ENCODE results near the gene PNPLA8.

The PNPLA8 gene

DNA sequence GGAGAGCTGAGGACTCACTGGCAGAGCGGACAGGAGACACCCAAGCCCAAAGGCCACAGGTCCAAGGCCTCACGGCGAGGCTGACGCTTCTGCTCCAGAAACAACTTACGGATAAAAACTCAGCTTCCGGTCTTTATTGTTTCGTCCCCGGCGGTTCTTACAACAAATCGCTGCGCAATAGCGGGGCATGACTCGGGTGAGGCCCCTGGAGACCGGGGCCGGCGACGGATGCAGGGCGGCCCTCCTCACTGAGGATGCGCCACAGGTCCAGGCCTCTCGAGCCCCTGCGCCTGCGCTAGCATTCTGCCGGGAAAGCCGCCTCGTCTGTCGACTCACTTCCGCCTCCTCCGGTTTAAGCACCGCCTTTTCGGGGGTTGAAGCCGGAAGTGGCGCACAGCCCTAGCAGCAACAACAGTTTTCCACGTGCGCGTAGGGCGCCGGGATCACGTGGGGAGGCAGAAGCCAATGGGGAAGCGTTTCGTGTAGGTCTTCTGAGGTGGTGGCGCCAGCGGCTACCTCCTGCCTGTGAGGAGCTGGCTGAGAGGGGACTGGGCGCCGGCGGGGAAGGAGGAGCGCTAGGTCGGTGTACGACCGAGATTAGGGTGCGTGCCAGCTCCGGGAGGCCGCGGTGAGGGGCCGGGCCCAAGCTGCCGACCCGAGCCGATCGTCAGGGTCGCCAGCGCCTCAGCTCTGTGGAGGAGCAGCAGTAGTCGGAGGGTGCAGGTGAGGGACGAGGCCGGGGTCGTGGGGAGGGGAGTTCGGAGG is 43.6 kb upstream of the PNPLA8 start, which contains the start of the genes DNAJB9 and THAP5 (continued):
- TF ChIP-seq, protein P1, sequence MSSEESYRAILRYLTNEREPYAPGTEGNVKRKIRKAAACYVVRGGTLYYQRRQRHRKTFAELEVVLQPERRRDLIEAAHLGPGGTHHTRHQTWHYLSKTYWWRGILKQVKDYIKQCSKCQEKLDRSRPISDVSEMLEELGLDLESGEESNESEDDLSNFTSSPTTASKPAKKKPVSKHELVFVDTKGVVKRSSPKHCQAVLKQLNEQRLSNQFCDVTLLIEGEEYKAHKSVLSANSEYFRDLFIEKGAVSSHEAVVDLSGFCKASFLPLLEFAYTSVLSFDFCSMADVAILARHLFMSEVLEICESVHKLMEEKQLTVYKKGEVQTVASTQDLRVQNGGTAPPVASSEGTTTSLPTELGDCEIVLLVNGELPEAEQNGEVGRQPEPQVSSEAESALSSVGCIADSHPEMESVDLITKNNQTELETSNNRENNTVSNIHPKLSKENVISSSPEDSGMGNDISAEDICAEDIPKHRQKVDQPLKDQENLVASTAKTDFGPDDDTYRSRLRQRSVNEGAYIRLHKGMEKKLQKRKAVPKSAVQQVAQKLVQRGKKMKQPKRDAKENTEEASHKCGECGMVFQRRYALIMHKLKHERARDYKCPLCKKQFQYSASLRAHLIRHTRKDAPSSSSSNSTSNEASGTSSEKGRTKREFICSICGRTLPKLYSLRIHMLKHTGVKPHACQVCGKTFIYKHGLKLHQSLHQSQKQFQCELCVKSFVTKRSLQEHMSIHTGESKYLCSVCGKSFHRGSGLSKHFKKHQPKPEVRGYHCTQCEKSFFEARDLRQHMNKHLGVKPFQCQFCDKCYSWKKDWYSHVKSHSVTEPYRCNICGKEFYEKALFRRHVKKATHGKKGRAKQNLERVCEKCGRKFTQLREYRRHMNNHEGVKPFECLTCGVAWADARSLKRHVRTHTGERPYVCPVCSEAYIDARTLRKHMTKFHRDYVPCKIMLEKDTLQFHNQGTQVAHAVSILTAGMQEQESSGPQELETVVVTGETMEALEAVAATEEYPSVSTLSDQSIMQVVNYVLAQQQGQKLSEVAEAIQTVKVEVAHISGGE (tag by site-specific recombination; conservative IDR thresholded peaks at IDR 0.05; ENCODE audit: low read depth): peak; percentile 85
- no peak for TF ChIP-seq ZNF19 (tag by site-specific recombination; IDR thresholded peaks at IDR 0.05; ENCODE audit: low read depth)
- TF ChIP-seq SP7 (tag by site-specific recombination; IDR thresholded peaks at IDR 0.05): peak; percentile 44

DNA sequence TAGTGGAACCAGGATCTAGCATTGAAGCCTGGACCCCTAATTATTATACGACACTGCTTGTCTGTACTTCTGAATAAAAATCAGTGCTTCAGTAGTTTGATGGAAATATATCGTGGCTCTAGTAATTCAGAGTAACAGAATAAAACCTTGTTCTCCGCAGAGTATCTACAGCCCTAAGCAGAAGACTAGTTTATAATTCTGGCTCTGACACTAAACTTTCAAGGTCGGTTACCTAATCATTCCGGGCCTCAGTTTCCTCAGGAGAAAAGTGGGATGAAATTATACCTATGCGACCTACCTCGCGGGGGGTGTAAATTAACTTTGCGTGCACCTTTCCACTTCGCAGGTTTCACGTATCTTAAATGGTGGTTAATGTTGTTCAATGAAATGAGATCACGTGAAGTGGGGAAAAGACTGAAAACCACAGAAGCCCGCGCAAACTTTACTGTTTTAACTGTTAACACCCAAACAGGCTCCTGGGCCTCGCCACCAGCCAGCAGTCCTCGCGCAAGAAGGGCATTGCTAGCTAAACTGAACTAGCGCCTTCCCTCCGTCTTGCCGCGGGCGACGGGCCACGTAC is 43.0 kb upstream of the PNPLA8 start:
- TF ChIP-seq, protein P2, sequence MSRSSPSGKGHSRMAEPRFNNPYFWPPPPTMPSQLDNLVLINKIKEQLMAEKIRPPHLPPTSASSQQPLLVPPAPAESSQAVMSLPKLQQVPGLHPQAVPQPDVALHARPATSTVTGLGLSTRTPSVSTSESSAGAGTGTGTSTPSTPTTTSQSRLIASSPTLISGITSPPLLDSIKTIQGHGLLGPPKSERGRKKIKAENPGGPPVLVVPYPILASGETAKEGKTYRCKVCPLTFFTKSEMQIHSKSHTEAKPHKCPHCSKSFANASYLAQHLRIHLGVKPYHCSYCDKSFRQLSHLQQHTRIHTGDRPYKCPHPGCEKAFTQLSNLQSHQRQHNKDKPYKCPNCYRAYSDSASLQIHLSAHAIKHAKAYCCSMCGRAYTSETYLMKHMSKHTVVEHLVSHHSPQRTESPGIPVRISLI (tag by site-specific recombination; IDR thresholded peaks at IDR 0.05): 0 out of 2 replicates have a peak, but pooled peaks have one; percentile 36
- peak; percentile 67 for TF ChIP-seq ZNF366 (tag by site-specific recombination; conservative IDR thresholded peaks at IDR 0.05)
- 0 out of 2 replicates have a peak, but pooled peaks have one; percentile 24 for TF ChIP-seq YY1 (tag by site-specific recombination; IDR thresholded peaks at IDR 0.05)
- TF ChIP-seq, protein P3, sequence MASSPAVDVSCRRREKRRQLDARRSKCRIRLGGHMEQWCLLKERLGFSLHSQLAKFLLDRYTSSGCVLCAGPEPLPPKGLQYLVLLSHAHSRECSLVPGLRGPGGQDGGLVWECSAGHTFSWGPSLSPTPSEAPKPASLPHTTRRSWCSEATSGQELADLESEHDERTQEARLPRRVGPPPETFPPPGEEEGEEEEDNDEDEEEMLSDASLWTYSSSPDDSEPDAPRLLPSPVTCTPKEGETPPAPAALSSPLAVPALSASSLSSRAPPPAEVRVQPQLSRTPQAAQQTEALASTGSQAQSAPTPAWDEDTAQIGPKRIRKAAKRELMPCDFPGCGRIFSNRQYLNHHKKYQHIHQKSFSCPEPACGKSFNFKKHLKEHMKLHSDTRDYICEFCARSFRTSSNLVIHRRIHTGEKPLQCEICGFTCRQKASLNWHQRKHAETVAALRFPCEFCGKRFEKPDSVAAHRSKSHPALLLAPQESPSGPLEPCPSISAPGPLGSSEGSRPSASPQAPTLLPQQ (tag by site-specific recombination; IDR thresholded peaks at IDR 0.05): peak; percentile 34; the same call in 1 of the 2 replicates
- TF ChIP-seq, protein P4, sequence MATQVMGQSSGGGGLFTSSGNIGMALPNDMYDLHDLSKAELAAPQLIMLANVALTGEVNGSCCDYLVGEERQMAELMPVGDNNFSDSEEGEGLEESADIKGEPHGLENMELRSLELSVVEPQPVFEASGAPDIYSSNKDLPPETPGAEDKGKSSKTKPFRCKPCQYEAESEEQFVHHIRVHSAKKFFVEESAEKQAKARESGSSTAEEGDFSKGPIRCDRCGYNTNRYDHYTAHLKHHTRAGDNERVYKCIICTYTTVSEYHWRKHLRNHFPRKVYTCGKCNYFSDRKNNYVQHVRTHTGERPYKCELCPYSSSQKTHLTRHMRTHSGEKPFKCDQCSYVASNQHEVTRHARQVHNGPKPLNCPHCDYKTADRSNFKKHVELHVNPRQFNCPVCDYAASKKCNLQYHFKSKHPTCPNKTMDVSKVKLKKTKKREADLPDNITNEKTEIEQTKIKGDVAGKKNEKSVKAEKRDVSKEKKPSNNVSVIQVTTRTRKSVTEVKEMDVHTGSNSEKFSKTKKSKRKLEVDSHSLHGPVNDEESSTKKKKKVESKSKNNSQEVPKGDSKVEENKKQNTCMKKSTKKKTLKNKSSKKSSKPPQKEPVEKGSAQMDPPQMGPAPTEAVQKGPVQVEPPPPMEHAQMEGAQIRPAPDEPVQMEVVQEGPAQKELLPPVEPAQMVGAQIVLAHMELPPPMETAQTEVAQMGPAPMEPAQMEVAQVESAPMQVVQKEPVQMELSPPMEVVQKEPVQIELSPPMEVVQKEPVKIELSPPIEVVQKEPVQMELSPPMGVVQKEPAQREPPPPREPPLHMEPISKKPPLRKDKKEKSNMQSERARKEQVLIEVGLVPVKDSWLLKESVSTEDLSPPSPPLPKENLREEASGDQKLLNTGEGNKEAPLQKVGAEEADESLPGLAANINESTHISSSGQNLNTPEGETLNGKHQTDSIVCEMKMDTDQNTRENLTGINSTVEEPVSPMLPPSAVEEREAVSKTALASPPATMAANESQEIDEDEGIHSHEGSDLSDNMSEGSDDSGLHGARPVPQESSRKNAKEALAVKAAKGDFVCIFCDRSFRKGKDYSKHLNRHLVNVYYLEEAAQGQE (tag by site-specific recombination; IDR thresholded peaks at IDR 0.05): 0 out of 2 replicates have a peak, but pooled peaks have one; percentile 26
- TF ChIP-seq GLIS2 (tag by site-specific recombination; IDR thresholded peaks at IDR 0.05): no peak
- TF ChIP-seq ZSCAN30 (tag by site-specific recombination; IDR thresholded peaks at IDR 0.05): 0 out of 2 replicates have a peak, but pooled peaks have one; percentile 77
- no peak for TF ChIP-seq GFI1B (tag by site-specific recombination; IDR thresholded peaks at IDR 0.05)
- TF ChIP-seq ZNF184 (tag by site-specific recombination; IDR thresholded peaks at IDR 0.05): no peak; the same call in 1 of the 2 replicates
- TF ChIP-seq ZFP37 (tag by site-specific recombination; IDR thresholded peaks at IDR 0.05): peak; percentile 84
- TF ChIP-seq ZNF843 (tag by site-specific recombination; IDR thresholded peaks at IDR 0.05): peak; percentile 13; the same call in 1 of the 2 replicates
- POLR2A ChIA-PET: interaction anchor here (1.2 to 2.0 kb wide), 6 partner anchors 8 to 43 kb away, joined by 3 to 42 read pairs (median 6); partner anchors contain the start of gene PNPLA8
- H3K4me3 ChIP-seq (ENCODE audit: low read depth, low read length): peak overlapping the region; percentile 55
- H3K4me1 ChIP-seq (ENCODE audit: control insufficient read depth, insufficient read depth, low read length): peaks cover 5% of the 10 kb centered on the region; the same call in 1 of the 2 replicates
- peak overlapping the region; percentile 79 for H3K27ac ChIP-seq (ENCODE audit: extremely low read depth, low read depth, low read length)
- H3K36me3 ChIP-seq (ENCODE audit: control insufficient read depth in 2 of 2, insufficient read depth in 1 of 2, low read length in 2 of 2): peaks cover 4 to 27% of the 10 kb centered on the region in 2 experiments; a peak in 2 of 3 replicates
- CTCF ChIA-PET: interaction anchor here (0.7 to 1.0 kb wide), 2 partner anchors 42 to 390 kb away, joined by 3 to 4 read pairs; no protein-coding TSS in a partner anchor
- H3K9me3 ChIP-seq (ENCODE audit: control insufficient read depth, insufficient read depth, low read depth, low read length): no peaks in the 10 kb centered on the region

All from HEK293 (cell line).